ENCODE measurements around the gene DPF3. TPM values are rescaled to one million over a fixed set of nuclear protein-coding genes. Genes with fewer than 3 reads are reported as not detected.

DPF3 gene
- polyA plus RNA-seq, 4 donors: 1.0 to 2.4 (median 1.5) TPM

- Histone ChIP-seq H3K27me3 (ENCODE audit: control insufficient read depth in 3 of 3, insufficient read depth in 3 of 3, low read length in 3 of 3) (no peaks in the 10 kb centered on the region), H3K9me3 (ENCODE audit: control insufficient read depth in 2 of 2, insufficient read depth in 1 of 2, low read depth in 1 of 2, low read length in 1 of 2) (no peaks in the 10 kb centered on the region), H3K4me3 (ENCODE audit: low read depth in 1 of 3, low read length in 3 of 3) (no peak overlapping the region), H3K27ac (ENCODE audit: low read depth in 1 of 3, low read length in 2 of 3) (no peak overlapping the region), H3K4me1 (ENCODE audit: control insufficient read depth in 3 of 3, insufficient read depth in 2 of 3, low read depth in 1 of 3, low read length in 2 of 3) (no peaks in the 10 kb centered on the region), H3K36me3 (ENCODE audit: control insufficient read depth in 3 of 3, insufficient read depth in 2 of 3, low read depth in 1 of 3, low read length in 3 of 3) (no peaks in the 10 kb centered on the region)
- no peak for FAIRE-seq
- DNase-seq: no peak
- WGBS, 3 donors: 32 to 43% (median 42%) methylated on average over 2 of the region's 2 CpGs
Observed at GRCh38 chr14:72913809-72914208, 19.9 kb upstream of the DPF3 start.

GRCh38 chr14:72909163-72909562, 15.3 kb upstream of the DPF3 start:
- no peak for FAIRE-seq
- H3K9me3 ChIP-seq (ENCODE audit: control insufficient read depth in 2 of 2, insufficient read depth in 1 of 2, low read depth in 1 of 2, low read length in 1 of 2): no peaks in the 10 kb centered on the region

GRCh38 chr14:72907886-72908285, 14.0 kb upstream of the DPF3 start:
- DNase-seq: peak; percentile 20 to 45
- no peak for FAIRE-seq
- Histone ChIP-seq H3K27me3 (ENCODE audit: control insufficient read depth in 3 of 3, insufficient read depth in 3 of 3, low read length in 3 of 3) (no peaks in the 10 kb centered on the region), H3K9me3 (ENCODE audit: control insufficient read depth in 2 of 2, insufficient read depth in 1 of 2, low read depth in 1 of 2, low read length in 1 of 2) (no peaks in the 10 kb centered on the region), H3K27ac (ENCODE audit: low read depth in 1 of 3, low read length in 2 of 3) (peak overlapping the region in 1 of 3 donors; percentile 13), H3K36me3 (ENCODE audit: control insufficient read depth in 3 of 3, insufficient read depth in 2 of 3, low read depth in 1 of 3, low read length in 3 of 3) (no peaks in the 10 kb centered on the region), H3K4me3 (ENCODE audit: low read depth in 1 of 3, low read length in 3 of 3) (no peak overlapping the region), H3K4me1 (ENCODE audit: control insufficient read depth in 3 of 3, insufficient read depth in 2 of 3, low read depth in 1 of 3, low read length in 2 of 3) (peaks cover 0 to 12% (median 0%) of the 10 kb centered on the region in 3 donors)
- WGBS, 3 donors: 36 to 47% (median 37%) methylated on average over 5 of the region's 5 CpGs

More at GRCh38 chr14:72909163-72909562, 15.3 kb upstream of the DPF3 start:
- Histone ChIP-seq H3K27me3 (ENCODE audit: control insufficient read depth in 3 of 3, insufficient read depth in 3 of 3, low read length in 3 of 3) (no peaks in the 10 kb centered on the region), H3K4me3 (ENCODE audit: low read depth in 1 of 3, low read length in 3 of 3) (no peak overlapping the region), H3K4me1 (ENCODE audit: control insufficient read depth in 3 of 3, insufficient read depth in 2 of 3, low read depth in 1 of 3, low read length in 2 of 3) (peaks cover 0 to 12% (median 0%) of the 10 kb centered on the region in 3 donors), H3K36me3 (ENCODE audit: control insufficient read depth in 3 of 3, insufficient read depth in 2 of 3, low read depth in 1 of 3, low read length in 3 of 3) (no peaks in the 10 kb centered on the region), H3K27ac (ENCODE audit: low read depth in 1 of 3, low read length in 2 of 3) (no peak overlapping the region)
- 72 to 80% (median 75%) methylated on average over 5 of the region's 5 CpGs for WGBS, 3 donors
- DNase-seq: no peak

- FAIRE-seq: no peak
- DNase-seq: peak in 1 of 2 donors; percentile 30
- H3K36me3 ChIP-seq (ENCODE audit: control insufficient read depth in 3 of 3, insufficient read depth in 2 of 3, low read depth in 1 of 3, low read length in 3 of 3): no peaks in the 10 kb centered on the region
- H3K4me1 ChIP-seq (ENCODE audit: control insufficient read depth in 3 of 3, insufficient read depth in 2 of 3, low read depth in 1 of 3, low read length in 2 of 3): peaks cover 0 to 12% (median 0%) of the 10 kb centered on the region in 3 donors
- peak overlapping the region in 2 of 3 donors; percentile 41 to 60 for H3K27ac ChIP-seq (ENCODE audit: low read depth in 1 of 3, low read length in 2 of 3)
- H3K9me3 ChIP-seq (ENCODE audit: control insufficient read depth in 2 of 2, insufficient read depth in 1 of 2, low read depth in 1 of 2, low read length in 1 of 2): no peaks in the 10 kb centered on the region
- 22 to 38% (median 26%) methylated on average over 1 of the region's 1 CpG for WGBS, 3 donors
- H3K27me3 ChIP-seq (ENCODE audit: control insufficient read depth in 3 of 3, insufficient read depth in 3 of 3, low read length in 3 of 3): no peaks in the 10 kb centered on the region
- H3K4me3 ChIP-seq (ENCODE audit: low read depth in 1 of 3, low read length in 3 of 3): no peak overlapping the region
Observed at GRCh38 chr14:72906879-72907278, 13.0 kb upstream of the DPF3 start.

- 64 to 75% (median 68%) methylated on average over 3 of the region's 3 CpGs for WGBS, 3 donors
- no peak for DNase-seq
- Histone ChIP-seq H3K36me3 (ENCODE audit: control insufficient read depth in 3 of 3, insufficient read depth in 2 of 3, low read depth in 1 of 3, low read length in 3 of 3) (no peaks in the 10 kb centered on the region), H3K27ac (ENCODE audit: low read depth in 1 of 3, low read length in 2 of 3) (no peak overlapping the region), H3K4me3 (ENCODE audit: low read depth in 1 of 3, low read length in 3 of 3) (no peak overlapping the region), H3K4me1 (ENCODE audit: control insufficient read depth in 3 of 3, insufficient read depth in 2 of 3, low read depth in 1 of 3, low read length in 2 of 3) (peaks cover 0 to 12% (median 0%) of the 10 kb centered on the region in 3 donors), H3K27me3 (ENCODE audit: control insufficient read depth in 3 of 3, insufficient read depth in 3 of 3, low read length in 3 of 3) (no peaks in the 10 kb centered on the region), H3K9me3 (ENCODE audit: control insufficient read depth in 2 of 2, insufficient read depth in 1 of 2, low read depth in 1 of 2, low read length in 1 of 2) (no peaks in the 10 kb centered on the region)
- no peak for FAIRE-seq
Observed at GRCh38 chr14:72906316-72906715, 12.4 kb upstream of the DPF3 start.

- Histone ChIP-seq H3K9me3 (ENCODE audit: control insufficient read depth in 2 of 2, insufficient read depth in 1 of 2, low read depth in 1 of 2, low read length in 1 of 2) (no peaks in the 10 kb centered on the region), H3K4me1 (ENCODE audit: control insufficient read depth in 3 of 3, insufficient read depth in 2 of 3, low read depth in 1 of 3, low read length in 2 of 3) (peaks cover 0 to 12% (median 0%) of the 10 kb centered on the region in 3 donors), H3K36me3 (ENCODE audit: control insufficient read depth in 3 of 3, insufficient read depth in 2 of 3, low read depth in 1 of 3, low read length in 3 of 3) (no peaks in the 10 kb centered on the region), H3K4me3 (ENCODE audit: low read depth in 1 of 3, low read length in 3 of 3) (no peak overlapping the region), H3K27me3 (ENCODE audit: control insufficient read depth in 3 of 3, insufficient read depth in 3 of 3, low read length in 3 of 3) (no peaks in the 10 kb centered on the region), H3K27ac (ENCODE audit: low read depth in 1 of 3, low read length in 2 of 3) (no peak overlapping the region)
- DNase-seq: peak; percentile 79 to 85
- WGBS, 3 donors: 11 to 29% (median 29%) methylated on average over 4 to 5 of the region's 5 CpGs
- FAIRE-seq: no peak
Observed at GRCh38 chr14:72904840-72905561, 11.1 kb upstream of the DPF3 start.

GRCh38 chr14:72904218-72904617, 10.3 kb upstream of the DPF3 start:
- Histone ChIP-seq H3K4me1 (ENCODE audit: control insufficient read depth in 3 of 3, insufficient read depth in 2 of 3, low read depth in 1 of 3, low read length in 2 of 3) (peaks cover 0 to 12% (median 0%) of the 10 kb centered on the region in 3 donors), H3K27ac (ENCODE audit: low read depth in 1 of 3, low read length in 2 of 3) (no peak overlapping the region), H3K27me3 (ENCODE audit: control insufficient read depth in 3 of 3, insufficient read depth in 3 of 3, low read length in 3 of 3) (no peaks in the 10 kb centered on the region), H3K36me3 (ENCODE audit: control insufficient read depth in 3 of 3, insufficient read depth in 2 of 3, low read depth in 1 of 3, low read length in 3 of 3) (no peaks in the 10 kb centered on the region), H3K4me3 (ENCODE audit: low read depth in 1 of 3, low read length in 3 of 3) (no peak overlapping the region), H3K9me3 (ENCODE audit: control insufficient read depth in 2 of 2, insufficient read depth in 1 of 2, low read depth in 1 of 2, low read length in 1 of 2) (no peaks in the 10 kb centered on the region)
- 44 to 93% (median 54%) methylated on average over 1 of the region's 1 CpG for WGBS, 3 donors
- no peak for FAIRE-seq
- DNase-seq: no peak

GRCh38 chr14:72903716-72904115, 9.8 kb upstream of the DPF3 start:
- FAIRE-seq: no peak
- Histone ChIP-seq H3K27ac (ENCODE audit: low read depth in 1 of 3, low read length in 2 of 3) (no peak overlapping the region), H3K4me3 (ENCODE audit: low read depth in 1 of 3, low read length in 3 of 3) (no peak overlapping the region), H3K27me3 (ENCODE audit: control insufficient read depth in 3 of 3, insufficient read depth in 3 of 3, low read length in 3 of 3) (no peaks in the 10 kb centered on the region), H3K9me3 (ENCODE audit: control insufficient read depth in 2 of 2, insufficient read depth in 1 of 2, low read depth in 1 of 2, low read length in 1 of 2) (no peaks in the 10 kb centered on the region), H3K4me1 (ENCODE audit: control insufficient read depth in 3 of 3, insufficient read depth in 2 of 3, low read depth in 1 of 3, low read length in 2 of 3) (peaks cover 0 to 12% (median 0%) of the 10 kb centered on the region in 3 donors), H3K36me3 (ENCODE audit: control insufficient read depth in 3 of 3, insufficient read depth in 2 of 3, low read depth in 1 of 3, low read length in 3 of 3) (no peaks in the 10 kb centered on the region)
- WGBS, 3 donors: 49 to 87% (median 53%) methylated on average over 1 of the region's 1 CpG
- DNase-seq: no peak

Measured in small intestine (tissue), 7 donors.